T-helper 2 cell treated with Interferon-gamma antibody and Interleukin-4, amounts not matched to agents 5 μg/mL and 100 μg/mL, for 36 hours (primary cell): Measurements from ENCODE around the gene DNAH14.

Experiments
- DNase-seq: peaks from one replicate; pipeline ENCODE4 v3.0.0; 2021; ENCODE audit warnings: low spot score
- H3K27ac Mint-ChIP-seq: one replicate; pipeline ENCODE4 v1.8.0; 2021; ENCODE audit warnings: mild to moderate bottlenecking, mixed read lengths
- H3K27me3 Mint-ChIP-seq: one replicate; pipeline ENCODE4 v1.8.0; 2021; ENCODE audit warnings: low read depth, mixed read lengths
- H3K36me3 Mint-ChIP-seq: one replicate; pipeline ENCODE4 v1.8.0; 2021; ENCODE audit warnings: low read depth, mixed read lengths
- H3K4me1 Mint-ChIP-seq: one replicate; pipeline ENCODE4 v1.8.0; 2021; ENCODE audit warnings: low read depth, mixed read lengths
- H3K4me3 Mint-ChIP-seq: one replicate; pipeline ENCODE4 v1.8.0; 2022; ENCODE audit warnings: mild to moderate bottlenecking, moderate library complexity, mixed read lengths
- H3K9me3 Mint-ChIP-seq: one replicate; pipeline ENCODE4 v1.8.0; 2021; ENCODE audit warnings: mixed read lengths

Gene DNAH14

DNA sequence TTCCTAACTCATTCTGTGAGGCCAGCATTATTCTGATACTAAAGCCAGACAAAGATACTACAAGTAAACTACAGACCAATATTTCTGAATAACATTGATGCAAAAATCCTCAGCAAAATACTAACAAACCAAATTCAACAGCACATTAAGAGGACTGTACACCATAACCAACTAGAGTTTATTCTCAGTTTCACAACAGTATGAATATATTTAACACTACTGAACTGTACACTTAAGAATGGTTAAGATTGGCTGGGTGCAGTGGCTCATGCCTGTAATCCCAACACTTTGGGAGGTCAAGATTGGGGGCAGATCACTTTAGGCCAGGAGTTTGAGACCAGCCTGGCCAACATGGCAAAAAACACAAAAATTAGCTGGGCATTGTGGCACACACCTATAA lies 421.4 kb downstream of the DNAH14 start:
- Mint-ChIP-seq H3K36me3 (no peaks in the 10 kb centered on the region), H3K27ac (no peak overlapping the region), H3K4me3 (no peak overlapping the region), H3K9me3 (no peaks in the 10 kb centered on the region), H3K27me3 (peaks cover 29% of the 10 kb centered on the region), H3K4me1 (no peaks in the 10 kb centered on the region)
- DNase-seq, result no peak

DNA sequence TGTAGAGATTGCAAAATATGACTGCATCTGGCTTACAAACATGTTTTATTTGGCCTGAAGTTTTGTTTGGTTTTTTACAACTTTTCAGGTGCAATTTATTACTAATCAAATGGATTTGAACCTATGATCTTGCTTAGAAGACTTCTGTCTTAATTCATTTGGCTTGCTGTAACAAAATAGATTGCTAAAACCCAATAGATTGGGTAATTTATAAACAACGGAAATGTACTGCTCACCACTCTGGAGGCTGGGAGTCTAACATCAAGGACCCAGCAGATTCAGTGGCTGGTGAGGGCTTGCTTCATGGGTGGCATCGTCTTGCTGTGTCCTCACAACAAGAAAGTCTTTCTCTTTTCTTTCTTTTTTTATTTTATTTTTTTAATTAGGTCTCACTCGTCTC lies 425.4 kb downstream of the DNAH14 start:
- no peaks in the 10 kb centered on the region for H3K9me3 Mint-ChIP-seq

DNA sequence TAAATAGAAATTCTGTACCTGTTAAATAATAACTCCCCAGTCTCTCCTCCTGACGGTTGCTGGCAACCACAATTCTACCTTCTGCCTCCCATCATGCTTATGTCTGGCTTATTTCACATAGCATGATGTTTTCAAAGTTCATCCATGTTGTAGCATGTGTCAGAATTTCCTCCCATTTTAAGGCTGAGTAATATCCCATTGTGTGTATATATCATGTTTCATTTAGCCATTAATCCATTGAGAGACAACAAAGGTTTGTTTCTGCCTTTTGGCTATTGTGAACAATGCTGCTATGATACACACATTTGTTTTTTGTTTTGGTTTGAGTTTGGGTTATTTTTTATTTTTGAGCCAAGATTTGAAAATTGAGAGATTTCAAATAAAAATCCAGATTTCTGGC lies 426.4 kb downstream of the DNAH14 start:
- DNase-seq, result no peak
- peaks cover 39% of the 10 kb centered on the region for H3K27me3 Mint-ChIP-seq
- no peak overlapping the region for H3K27ac Mint-ChIP-seq
- H3K36me3 Mint-ChIP-seq, result no peaks in the 10 kb centered on the region
- no peaks in the 10 kb centered on the region for H3K9me3 Mint-ChIP-seq
- no peaks in the 10 kb centered on the region for H3K4me1 Mint-ChIP-seq
- no peak overlapping the region for H3K4me3 Mint-ChIP-seq

More for the DNA sequence above, 425.4 kb downstream of the DNAH14 start:
- Mint-ChIP-seq H3K27me3 (peaks cover 39% of the 10 kb centered on the region), H3K4me1 (no peaks in the 10 kb centered on the region), H3K4me3 (no peak overlapping the region), H3K36me3 (no peaks in the 10 kb centered on the region), H3K27ac (no peak overlapping the region)
- no peak for DNase-seq

DNA sequence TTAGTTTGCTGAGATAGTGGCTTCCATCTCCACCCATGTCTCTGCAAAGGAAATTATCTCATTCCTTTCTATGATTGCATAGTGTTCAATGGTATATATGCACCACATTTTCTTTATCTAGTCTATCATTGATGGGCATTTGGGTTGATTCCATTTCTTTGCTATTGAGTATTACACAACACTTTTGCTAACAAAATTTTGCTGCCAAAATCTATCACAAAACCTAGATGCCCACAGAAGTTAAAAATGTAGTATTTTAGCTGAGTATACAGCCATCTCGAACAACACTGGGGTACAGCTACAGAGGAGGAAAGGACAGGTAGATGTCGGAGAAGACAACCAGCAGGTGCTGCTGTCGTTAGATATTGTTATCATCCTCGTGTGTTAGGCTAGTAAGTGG lies 430.6 kb downstream of the DNAH14 start:
- Mint-ChIP-seq H3K4me1 (peaks cover 4% of the 10 kb centered on the region), H3K9me3 (no peaks in the 10 kb centered on the region), H3K27me3 (peaks cover 26% of the 10 kb centered on the region), H3K27ac (no peak overlapping the region), H3K36me3 (no peaks in the 10 kb centered on the region), H3K4me3 (no peak overlapping the region)
- no peak for DNase-seq

DNA sequence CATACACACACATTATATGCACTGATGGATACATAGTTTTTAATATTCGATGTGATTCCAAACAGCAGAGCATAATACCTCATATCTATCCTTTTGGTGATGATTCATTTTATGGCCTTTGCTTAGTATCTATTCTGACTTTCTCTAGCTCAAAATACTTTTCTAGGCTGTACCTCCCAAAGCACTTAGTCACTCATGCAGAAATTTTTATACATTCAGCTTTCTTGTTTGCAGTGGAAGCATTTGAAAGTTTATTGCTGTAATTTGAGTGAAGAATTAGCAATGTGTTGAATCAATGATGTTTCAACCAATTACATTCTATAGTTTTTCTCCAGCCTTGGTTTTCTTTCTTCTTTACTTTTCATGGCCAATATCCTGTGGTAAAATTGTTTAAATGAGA lies 431.7 kb downstream of the DNAH14 start:
- H3K4me3 Mint-ChIP-seq, result no peak overlapping the region
- no peaks in the 10 kb centered on the region for H3K36me3 Mint-ChIP-seq
- H3K27me3 Mint-ChIP-seq, result peaks cover 30% of the 10 kb centered on the region
- peaks cover 4% of the 10 kb centered on the region for H3K4me1 Mint-ChIP-seq
- H3K27ac Mint-ChIP-seq, result no peak overlapping the region
- H3K9me3 Mint-ChIP-seq, result no peaks in the 10 kb centered on the region
- no peak for DNase-seq

DNA sequence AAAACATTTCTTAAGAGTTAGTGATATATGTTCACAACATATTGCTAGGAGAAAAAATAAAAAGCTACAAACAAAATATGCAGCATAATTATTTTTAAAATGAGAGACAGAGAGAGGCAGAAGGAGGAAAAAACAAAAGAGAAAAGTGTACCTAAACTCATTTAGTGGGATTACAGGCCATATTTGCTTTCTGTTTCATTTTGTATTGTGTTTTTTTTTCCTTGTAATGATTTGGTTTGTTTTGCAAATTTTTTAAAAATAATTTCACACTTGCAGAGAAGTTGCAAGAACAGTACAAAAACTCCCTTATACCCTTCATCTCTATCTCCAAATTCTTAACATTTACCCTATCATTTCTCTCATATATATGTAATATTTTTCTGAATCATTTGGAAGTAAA lies 433.3 kb downstream of the DNAH14 start:
- Mint-ChIP-seq H3K9me3 (no peaks in the 10 kb centered on the region), H3K27me3 (peaks cover 26% of the 10 kb centered on the region), H3K4me1 (peaks cover 4% of the 10 kb centered on the region), H3K4me3 (no peak overlapping the region), H3K36me3 (no peaks in the 10 kb centered on the region), H3K27ac (no peak overlapping the region)
- DNase-seq, result no peak

DNA sequence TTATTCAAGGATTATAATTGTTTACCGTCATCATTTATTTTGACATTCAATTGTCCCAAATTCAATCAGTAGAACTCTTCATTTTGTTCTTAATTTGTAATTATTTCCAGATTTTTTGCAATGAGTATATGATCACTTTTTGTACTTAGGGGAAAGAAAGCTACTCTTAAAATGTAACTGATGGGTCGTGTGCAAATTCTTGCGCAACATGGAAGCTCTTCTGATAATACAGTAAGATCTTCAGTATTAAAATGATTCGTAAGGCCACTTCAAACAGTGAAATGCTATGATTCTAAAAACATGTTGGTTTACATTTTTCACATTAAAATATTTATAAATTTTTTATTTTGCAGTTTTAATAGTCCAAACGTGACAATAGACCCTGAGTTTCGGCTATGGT lies 435.0 kb downstream of the DNAH14 start:
- no peak overlapping the region for H3K4me3 Mint-ChIP-seq
- peaks cover 4% of the 10 kb centered on the region for H3K4me1 Mint-ChIP-seq
- no peaks in the 10 kb centered on the region for H3K9me3 Mint-ChIP-seq
- no peak overlapping the region for H3K27ac Mint-ChIP-seq
- no peaks in the 10 kb centered on the region for H3K36me3 Mint-ChIP-seq
- peaks cover 22% of the 10 kb centered on the region for H3K27me3 Mint-ChIP-seq
- DNase-seq, result no peak

DNA sequence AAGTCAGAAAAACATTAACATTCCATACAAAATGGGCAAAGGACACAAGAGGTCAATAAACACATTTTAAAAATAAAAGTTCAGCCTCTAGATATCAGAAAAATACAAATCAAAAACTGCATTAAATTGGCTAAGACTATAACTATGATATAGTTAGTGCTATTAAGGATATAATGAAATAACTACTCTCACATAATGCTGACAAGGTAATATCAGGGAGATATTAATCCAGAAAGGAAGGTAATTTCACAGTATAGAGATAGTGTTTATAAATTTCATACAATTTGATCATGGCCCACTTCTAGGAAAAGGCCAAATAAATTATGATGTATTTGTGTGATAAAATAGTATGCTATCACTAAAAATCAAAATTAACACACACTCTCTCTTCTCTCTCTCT lies 436.5 kb downstream of the DNAH14 start:
- Mint-ChIP-seq H3K9me3 (no peaks in the 10 kb centered on the region), H3K4me1 (peaks cover 4% of the 10 kb centered on the region), H3K4me3 (no peak overlapping the region), H3K36me3 (no peaks in the 10 kb centered on the region), H3K27me3 (peaks cover 19% of the 10 kb centered on the region), H3K27ac (no peak overlapping the region)
- no peak for DNase-seq

DNA sequence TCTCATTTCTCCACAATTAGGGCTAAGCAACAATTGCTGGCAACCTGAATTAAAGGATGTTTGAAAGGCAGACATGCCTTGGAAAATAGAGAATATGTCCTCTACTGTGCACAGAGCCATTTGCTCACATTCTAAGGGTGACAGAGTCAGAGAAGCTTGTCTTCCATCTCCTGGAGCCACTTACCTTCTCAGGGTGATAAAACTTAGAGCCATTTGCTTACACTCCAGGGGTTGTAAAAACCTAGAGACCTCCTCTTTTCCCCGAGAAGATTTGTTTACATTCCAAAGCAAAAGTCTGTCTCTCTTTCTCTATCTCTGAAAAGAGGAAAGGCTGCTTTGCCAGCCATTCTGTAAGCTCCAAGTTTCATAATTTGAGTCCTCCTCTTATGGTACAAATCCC lies 437.1 kb downstream of the DNAH14 start:
- no peak for DNase-seq
- Mint-ChIP-seq H3K36me3 (no peaks in the 10 kb centered on the region), H3K27me3 (peaks cover 20% of the 10 kb centered on the region), H3K9me3 (no peaks in the 10 kb centered on the region), H3K27ac (no peak overlapping the region), H3K4me1 (peaks cover 4% of the 10 kb centered on the region), H3K4me3 (no peak overlapping the region)

DNA sequence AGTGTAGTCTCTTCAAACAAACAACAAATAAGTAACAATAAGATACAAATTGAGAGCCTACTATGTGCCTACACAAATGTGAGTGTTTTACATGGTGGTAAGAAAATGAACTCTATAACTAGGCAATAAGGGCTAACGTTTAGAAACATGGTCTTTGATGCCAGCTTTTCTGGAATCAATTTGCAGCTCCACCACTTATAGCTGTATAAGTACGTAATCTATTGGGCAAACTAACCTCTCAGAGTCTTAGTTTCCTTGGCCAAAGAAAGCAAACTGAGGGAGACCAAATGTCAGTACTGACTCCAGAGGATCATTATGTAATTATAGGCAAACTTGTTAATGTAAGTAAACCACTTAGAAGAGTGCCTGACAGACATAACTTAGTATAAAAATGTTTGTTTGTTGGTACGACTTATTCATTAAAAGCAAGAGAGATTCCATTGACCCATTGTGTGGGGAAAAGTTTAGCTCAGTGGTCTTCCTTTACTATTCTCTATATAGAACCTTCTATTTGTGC lies 438.6 kb downstream of the DNAH14 start:
- DNase-seq, result no peak

DNA sequence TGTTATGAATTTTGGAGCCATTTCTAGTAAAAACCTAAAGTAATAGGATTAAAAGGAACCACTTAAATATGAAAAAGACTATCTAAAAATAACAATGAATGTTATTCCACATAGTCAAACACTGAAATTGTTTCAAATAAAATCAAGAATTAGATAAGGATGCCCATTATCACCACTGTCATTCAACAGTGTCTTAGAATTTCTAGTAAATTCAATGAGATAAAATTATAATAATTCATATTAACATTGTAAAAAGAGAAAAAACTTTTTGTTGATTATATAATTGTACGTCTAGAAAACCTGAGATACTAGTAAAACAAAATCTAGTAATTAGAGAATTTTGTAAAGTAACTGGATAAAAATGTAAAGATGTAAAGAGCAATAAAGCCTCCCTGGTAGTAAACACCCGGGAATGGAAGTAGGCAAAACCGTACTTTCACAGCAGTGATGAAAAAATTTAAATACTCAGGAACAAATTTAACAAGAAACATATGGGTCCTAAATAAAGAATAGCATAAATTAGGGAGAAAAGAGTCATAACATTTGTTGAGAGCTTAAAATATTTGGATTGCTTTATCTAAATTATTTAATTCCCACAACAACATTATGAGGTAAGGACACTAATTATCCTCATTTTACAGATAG lies 442.0 kb downstream of the DNAH14 start:
- Mint-ChIP-seq H3K4me1 (no peaks in the 10 kb centered on the region), H3K27me3 (peaks cover 10% of the 10 kb centered on the region), H3K4me3 (no peak overlapping the region), H3K36me3 (no peaks in the 10 kb centered on the region), H3K27ac (no peak overlapping the region), H3K9me3 (no peaks in the 10 kb centered on the region)
- no peak for DNase-seq

More for the DNA sequence above, 438.6 kb downstream of the DNAH14 start:
- peaks cover 1% of the 10 kb centered on the region for H3K4me1 Mint-ChIP-seq
- no peaks in the 10 kb centered on the region for H3K36me3 Mint-ChIP-seq
- peaks cover 21% of the 10 kb centered on the region for H3K27me3 Mint-ChIP-seq
- H3K27ac Mint-ChIP-seq, result no peak overlapping the region
- H3K4me3 Mint-ChIP-seq, result no peak overlapping the region
- H3K9me3 Mint-ChIP-seq, result no peaks in the 10 kb centered on the region

DNA sequence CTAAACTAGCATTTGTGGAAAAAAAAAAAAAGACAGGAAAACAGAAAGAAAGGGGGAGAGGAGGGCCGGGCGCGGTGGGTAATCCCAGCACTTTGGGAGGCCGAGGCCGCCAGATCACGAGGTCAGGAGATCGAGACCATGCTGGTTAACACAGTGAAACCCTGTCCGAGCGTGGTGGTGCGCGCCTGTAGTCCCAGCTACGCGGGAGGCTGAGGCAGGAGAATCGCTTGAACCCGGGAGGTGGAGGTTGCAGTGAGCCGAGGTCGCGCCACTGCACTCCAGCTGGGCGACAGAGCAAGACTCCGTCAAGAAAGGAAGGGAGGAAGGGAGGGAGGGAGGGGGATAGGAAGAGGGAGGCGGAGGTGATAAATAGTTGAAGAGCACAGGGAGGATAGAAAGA lies 443.7 kb downstream of the DNAH14 start:
- no peak overlapping the region for H3K4me3 Mint-ChIP-seq

DNA sequence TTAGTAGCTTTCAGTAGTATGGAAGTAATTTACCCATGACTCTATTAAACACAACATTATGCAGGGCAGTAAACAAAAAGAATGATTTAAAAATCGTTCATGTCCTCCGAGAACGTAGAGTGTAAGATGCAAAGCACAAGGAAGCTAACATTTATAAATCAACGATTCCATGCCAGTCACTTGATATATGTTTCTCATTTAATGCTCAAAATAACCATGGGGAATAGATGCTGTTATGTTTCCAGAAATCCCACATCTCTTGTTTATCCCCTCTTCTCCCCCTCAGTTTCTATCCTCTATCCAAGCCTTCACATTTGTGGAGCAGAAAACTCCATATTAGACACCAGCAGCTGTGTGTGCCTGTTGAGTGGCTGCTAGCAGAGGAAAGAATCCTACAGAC lies 445.5 kb downstream of the DNAH14 start:
- Mint-ChIP-seq H3K9me3 (no peaks in the 10 kb centered on the region), H3K27ac (no peak overlapping the region), H3K4me3 (no peak overlapping the region), H3K4me1 (peaks cover 3% of the 10 kb centered on the region), H3K27me3 (peaks cover 2% of the 10 kb centered on the region), H3K36me3 (no peaks in the 10 kb centered on the region)
- DNase-seq, result no peak

More for the DNA sequence above, 443.7 kb downstream of the DNAH14 start:
- DNase-seq, result no peak
- no peaks in the 10 kb centered on the region for H3K9me3 Mint-ChIP-seq
- H3K4me1 Mint-ChIP-seq, result no peaks in the 10 kb centered on the region
- H3K27ac Mint-ChIP-seq, result no peak overlapping the region
- H3K27me3 Mint-ChIP-seq, result peaks cover 2% of the 10 kb centered on the region
- no peaks in the 10 kb centered on the region for H3K36me3 Mint-ChIP-seq

DNA sequence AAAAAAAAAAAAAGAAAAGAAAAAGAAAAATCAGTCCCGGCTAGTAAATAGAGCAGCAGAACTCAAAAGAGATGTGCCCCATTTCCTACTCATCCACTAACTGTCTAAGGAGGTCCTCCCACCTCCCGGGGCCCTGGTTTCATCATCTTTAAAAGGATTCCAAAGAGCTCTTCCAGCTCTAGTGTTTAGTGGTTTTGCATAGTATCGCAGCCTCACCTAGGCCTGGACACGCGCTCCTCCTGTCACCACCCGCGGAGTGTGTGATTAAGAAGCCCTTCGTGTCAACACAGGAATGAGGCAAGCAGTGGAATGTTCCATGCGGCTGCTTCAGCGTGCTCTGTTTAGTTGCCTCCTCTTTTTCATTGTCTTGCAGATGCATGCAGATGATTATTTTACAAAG lies 449.4 kb downstream of the DNAH14 start:
- H3K4me1 Mint-ChIP-seq, result peaks cover 6% of the 10 kb centered on the region
- H3K27ac Mint-ChIP-seq, result no peak overlapping the region
- H3K36me3 Mint-ChIP-seq, result no peaks in the 10 kb centered on the region
- H3K27me3 Mint-ChIP-seq, result no peaks in the 10 kb centered on the region
- no peak for DNase-seq
- H3K9me3 Mint-ChIP-seq, result no peaks in the 10 kb centered on the region
- no peak overlapping the region for H3K4me3 Mint-ChIP-seq

DNA sequence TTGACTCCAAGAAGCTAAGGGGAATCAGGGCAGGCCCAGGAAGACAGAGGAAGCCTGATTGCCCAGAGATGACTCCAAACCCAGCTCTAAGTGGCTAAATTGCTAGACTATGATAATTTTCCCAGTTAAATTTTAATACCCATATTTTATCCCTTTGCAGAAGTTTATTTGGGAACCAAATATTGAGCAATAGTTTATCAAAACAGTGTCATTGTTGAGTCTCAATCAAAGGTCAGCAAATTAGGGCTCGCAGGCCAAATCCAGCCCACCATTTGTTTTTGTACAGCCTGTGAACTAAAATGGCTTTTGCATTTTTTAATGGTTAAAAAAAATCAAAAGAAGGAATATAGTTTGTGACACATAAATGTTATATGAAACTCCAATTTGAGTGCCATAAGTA lies 451.2 kb downstream of the DNAH14 start:
- no peak for DNase-seq
- no peaks in the 10 kb centered on the region for H3K36me3 Mint-ChIP-seq

More for the DNA sequence above, 451.2 kb downstream of the DNAH14 start:
- Mint-ChIP-seq H3K27ac (no peak overlapping the region), H3K9me3 (no peaks in the 10 kb centered on the region), H3K4me1 (peaks cover 6% of the 10 kb centered on the region), H3K27me3 (no peaks in the 10 kb centered on the region), H3K4me3 (no peak overlapping the region)
